GM18498 (cell line): Measurements from ENCODE around the gene FXR1.
"Not testable (repeated sequence)": the region's sequence is repeated elsewhere in the genome, so short reads cannot be mapped to it uniquely, and the experiment has no call there.

Experiments used
- ATAC-seq: cut with Tn5 transposase; IDR thresholded peaks from one replicate; pipeline ENCODE4 v1.9.1; 2021; ENCODE audit warnings: mild to moderate bottlenecking, moderate library complexity; ENCODE audit not compliant: unreplicated experiment

The FXR1 gene

DNA sequence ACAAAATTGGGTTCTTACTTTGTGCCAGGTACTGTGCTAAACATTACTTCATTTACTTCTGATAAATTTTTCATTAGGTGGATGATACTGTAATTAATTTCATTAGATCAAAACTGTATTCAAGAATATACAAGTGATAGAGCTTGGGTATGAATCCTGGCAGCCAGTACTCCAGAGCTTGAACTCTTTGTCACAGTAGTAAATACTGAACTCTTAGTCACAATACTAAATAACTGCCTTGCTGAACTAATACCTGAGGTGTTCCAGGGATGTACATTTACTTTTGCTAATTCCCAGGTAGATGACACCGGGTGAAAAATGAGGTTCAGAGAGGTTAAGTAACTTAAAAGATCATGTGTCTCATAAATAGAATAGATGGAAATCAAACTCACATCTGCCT, 20.3 kb downstream of the FXR1 start:
- no peak for ATAC-seq

DNA sequence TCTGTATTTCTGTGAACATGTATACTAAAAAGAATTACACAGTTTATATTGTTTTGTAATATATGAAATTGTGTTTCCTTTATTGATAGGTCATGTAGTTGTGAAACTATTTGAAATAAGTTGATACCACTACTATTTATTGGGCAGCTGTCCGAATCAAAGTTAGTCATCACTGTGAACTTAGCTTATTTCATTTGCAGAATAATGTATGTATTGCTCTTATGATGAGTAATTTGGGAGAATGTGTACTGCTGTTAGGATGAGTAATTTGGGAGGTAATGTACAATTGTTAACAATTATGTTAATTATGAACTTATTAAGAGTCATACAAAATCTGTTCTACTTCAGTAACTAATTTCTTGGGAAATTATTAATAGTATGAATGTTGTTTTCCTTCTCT, 22.2 kb downstream of the FXR1 start:
- ATAC-seq, result no peak

DNA sequence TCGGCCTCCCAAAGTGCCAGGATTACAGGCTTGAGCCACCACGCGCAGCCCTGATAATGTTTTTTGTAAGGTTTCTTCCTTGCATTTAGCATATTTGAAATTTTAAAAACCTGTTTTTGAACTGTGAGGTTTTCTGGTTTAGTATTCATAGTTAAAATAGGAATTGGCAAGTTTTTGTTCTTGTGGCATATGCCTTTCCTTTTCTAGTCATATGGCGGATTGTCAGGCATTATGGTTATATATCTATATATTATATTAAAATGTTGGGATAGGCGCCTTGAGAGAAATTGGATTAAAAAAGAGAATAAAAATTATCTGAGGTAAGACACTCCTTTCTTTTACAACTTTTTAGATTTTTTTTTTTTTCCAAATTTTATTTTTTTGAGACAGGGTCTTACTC, 28.4 kb downstream of the FXR1 start:
- ATAC-seq, result no peak

GRCh38 chr3:180947761-180948390, 35.4 kb downstream of the FXR1 start:
- ATAC-seq, result peak; percentile 84

GRCh38 chr3:180959691-180960090, 47.2 kb downstream of the FXR1 start:
- no peak for ATAC-seq

- no peak for ATAC-seq
Measured at GRCh38 chr3:180961087-180961486, 48.6 kb downstream of the FXR1 start.

GRCh38 chr3:180961552-180961951, 49.1 kb downstream of the FXR1 start:
- ATAC-seq, result no peak

DNA sequence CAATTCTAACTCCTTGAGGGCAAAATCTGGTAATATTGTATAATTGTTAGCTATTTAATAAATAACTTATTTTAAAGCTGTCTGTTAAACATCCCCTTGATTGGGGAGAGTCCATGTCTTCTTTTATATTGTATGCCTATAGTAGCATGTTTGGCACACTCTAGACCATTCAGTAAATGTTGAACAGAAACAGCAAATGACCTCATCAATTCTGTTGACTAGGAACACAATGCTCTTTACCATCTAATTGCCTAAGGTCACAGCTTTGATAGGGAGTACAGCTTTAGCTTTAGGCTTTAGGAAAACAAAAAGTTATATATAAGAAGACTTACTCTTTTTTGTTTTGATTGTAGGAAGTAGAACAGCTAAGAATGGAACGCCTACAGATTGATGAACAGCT, 50.1 kb downstream of the FXR1 start:
- no peak for ATAC-seq

DNA sequence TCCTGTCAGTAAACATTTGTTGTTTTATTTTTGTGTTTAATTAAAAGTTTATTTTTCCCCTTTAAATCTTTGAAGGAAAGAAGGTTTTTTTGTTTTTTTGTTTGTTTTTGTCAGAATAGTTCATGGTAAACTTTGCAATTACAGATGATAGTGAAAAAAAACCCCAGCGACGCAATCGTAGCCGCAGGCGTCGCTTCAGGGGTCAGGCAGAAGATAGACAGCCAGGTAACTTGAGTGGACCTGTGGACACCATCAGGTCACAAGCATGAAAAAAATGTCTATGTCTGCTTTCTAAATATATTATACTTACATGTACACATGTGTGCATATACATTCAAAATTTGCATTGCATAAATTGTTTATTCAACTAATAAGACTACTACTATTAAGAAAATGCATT, 58.5 kb downstream of the FXR1 start:
- no peak for ATAC-seq

DNA sequence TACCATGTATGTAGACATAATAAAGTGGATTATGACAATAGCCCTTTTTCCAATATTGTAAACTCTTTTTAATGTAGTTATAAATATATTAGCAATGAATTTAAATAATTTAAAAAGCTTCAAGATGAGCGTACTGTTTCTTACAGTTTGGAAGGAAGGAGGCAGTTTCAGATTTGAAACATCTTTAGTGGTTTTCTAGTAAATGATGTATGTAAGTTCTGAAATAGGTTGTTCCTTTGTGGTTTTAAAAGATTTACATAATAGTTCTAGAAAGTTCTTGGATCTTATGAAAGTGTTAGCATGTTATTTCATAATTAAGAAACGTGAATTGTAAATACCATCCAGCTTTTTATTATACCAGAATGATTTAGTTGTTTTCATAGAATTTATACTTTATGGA, 61.1 kb downstream of the FXR1 start:
- peak; percentile 79 for ATAC-seq

- ATAC-seq, result no peak
Measured at GRCh38 chr3:180974286-180974685, 61.8 kb downstream of the FXR1 start.

GRCh38 chr3:180977498-180977897, 65.0 kb downstream of the FXR1 start:
- no peak for ATAC-seq

DNA sequence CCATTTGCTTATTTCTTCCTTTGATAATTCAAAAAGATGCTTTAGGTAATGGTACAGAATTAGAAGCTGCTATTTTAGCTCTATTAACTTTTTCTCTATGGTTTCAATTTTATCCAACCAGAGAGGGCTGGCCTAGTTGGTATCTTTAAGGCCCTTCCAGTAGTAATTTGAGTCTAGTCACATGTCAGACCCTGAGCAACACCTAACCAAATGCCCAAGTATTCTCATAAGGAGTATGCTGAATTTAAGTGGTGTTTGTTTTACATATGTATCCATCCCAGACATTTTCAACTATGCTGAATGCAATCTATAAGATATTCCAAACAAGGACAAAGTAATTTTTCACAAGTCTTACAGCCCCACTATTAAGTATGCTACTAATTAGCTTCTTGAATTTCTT, 67.5 kb downstream of the FXR1 start:
- ATAC-seq, result no peak

DNA sequence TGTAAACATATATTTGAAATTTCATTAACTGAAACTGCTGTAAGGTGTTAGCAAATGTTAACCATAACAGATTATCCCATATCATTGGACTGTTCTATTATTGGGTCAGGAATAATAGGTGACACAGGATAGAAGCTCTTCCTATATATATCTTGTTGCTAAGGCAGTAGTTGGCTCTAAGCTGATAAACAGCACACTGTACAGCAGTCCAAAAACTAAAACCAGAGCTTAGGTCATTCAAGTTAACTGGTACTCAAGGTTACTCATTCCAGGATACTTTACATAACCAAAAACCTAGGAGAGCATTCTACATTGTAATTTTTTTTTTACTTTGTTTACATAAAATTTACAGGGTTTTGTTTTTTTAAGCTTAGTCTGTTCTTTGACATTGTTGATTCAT, 68.1 kb downstream of the FXR1 start:
- ATAC-seq, result no peak

DNA sequence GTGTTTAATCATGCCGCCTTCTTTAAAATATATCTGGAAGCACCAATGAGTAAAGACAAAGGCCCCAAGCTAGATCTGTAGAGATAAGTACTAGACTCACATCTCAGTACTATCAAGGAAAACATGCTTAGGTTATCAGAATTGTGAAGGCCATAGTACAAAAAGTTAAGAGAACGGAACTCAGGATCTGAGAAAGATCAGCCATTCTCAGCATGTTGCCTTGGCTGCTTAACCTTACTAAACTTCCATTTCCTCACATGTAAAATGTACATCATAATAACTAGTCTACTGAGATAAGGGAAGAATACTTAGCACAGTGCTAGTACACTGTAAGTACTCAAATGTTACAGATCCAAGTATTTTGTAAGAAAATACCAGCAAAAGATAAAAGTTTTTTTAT, 69.4 kb downstream of the FXR1 start:
- ATAC-seq, result no peak

- ATAC-seq, result no peak
Measured at GRCh38 chr3:180983136-180983535, 70.7 kb downstream of the FXR1 start.

GRCh38 chr3:180986366-180986765, 73.9 kb downstream of the FXR1 start:
- ATAC-seq, result not testable (repeated sequence)

DNA sequence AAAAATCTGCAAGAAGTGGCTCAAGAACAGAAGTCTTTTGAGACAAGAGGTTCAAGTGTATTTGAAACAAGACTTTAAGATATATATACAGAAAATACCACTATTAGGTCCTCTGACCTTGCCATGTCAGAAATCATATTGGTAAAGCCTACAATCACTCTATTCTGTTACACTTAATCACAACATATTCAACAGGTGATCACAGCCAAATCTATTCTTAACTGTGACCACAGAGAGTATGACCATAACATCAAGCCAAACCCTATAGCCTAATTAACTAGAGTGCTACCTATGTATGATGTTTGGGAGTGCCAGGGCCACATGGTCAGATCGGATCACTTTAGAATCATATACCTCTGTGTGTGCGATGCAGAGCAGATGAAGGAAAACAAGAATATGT, 74.9 kb downstream of the FXR1 start:
- no peak for ATAC-seq

DNA sequence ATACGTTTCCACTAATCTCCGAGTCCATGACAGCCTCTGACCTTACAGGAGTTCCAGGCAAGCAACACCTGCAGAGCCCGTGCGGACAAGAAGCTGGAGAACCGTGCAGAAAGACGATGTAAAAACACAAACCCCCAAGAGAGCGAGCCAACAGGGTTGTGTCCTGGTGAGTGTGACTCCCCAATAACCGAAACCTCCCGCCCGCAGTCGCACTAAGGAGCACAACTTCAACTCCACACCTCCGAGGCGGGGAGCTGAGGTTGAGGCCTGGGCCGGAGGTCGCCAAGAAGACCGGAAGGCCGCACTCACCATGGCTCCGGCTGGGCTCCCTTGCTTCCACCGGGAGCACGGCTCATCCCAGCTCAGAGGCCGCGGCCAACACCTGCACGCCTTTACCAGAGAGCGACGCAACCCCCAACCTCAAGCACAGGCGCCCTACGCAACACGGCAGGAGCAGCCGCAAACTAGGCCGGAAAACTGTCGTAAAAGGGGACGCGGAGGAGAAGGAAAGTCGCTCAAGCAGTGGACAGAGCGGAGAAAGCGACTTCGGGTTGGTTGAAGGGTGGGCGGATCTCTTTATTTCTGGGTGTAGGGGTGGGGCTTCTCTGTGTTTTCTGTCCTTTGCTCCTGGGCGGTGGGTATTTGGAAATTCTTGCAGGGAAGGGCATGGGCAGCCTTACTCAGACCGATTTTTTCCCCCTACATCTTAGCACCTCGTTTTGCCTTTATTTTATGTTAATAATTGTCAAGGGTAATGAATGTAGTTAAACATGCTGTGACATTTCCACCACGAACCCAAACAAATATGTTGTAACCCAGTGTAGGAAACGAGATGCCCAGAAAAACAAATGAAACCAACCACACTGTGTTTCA, 77.1 kb downstream of the FXR1 start, which contains the start of gene DNAJC19:
Gene DNAJC19 (minus strand): TSS at position 446 of the 873 bp plus-strand sequence. CDS start 134 bp downstream, at position 312.
- ATAC-seq, result peak; percentile 97

DNA sequence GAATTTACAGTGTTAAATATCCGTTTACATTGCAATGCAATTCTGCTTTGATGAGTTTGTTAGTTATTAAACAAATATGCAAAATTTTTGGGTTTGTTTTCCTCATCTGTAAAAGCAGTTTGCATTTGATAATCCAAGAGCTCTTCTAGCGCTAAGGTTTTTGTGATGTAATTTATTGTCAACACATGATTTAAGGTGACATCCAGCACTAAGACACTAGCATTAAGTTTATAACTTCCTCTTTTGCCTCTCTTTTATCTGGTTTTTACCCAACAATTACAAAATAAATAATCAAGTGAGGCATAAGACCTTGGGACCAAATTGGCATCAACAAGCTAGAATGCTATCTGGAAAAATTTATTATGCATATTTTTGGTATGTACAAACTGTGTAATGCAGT, 78.0 kb downstream of the FXR1 start:
- no peak for ATAC-seq

GRCh38 chr3:180996415-180996932, 84.0 kb downstream of the FXR1 start:
- ATAC-seq, result no peak

DNA sequence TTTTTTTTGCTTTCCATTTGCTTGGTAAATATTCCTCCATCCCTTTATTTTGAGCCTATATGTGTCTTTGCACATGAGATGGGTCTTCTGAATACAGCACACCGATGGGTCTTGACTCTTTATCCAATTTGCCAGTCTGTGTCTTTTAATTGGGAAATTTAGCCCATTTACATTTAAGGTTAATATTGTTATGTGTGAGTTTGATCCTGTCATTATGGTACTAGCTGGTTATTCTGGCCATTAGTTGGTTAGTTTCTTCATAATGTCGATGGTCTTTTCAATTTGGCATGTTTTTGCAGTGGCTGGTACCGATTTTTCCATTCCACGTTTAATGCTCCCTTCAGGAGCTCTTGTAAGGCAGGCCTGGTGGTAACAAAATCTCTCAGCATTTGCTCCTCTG, 89.9 kb downstream of the FXR1 start:
- not testable (repeated sequence) for ATAC-seq
